Femur (tissue), 1 donor: ENCODE measurements around the gene CCDC136.
A peak's percentile ranks its signal among the peaks of the same experiment; 100 is the strongest.

ENCODE experiments used
- DNase-seq: peaks from one replicate; pipeline ENCODE4 v3.0.0-alpha.2; 2017

CCDC136 gene

GRCh38 chr7:128846781-128847444, 55.1 kb downstream of the CCDC136 start:
- DNase-seq: no peak

DNA sequence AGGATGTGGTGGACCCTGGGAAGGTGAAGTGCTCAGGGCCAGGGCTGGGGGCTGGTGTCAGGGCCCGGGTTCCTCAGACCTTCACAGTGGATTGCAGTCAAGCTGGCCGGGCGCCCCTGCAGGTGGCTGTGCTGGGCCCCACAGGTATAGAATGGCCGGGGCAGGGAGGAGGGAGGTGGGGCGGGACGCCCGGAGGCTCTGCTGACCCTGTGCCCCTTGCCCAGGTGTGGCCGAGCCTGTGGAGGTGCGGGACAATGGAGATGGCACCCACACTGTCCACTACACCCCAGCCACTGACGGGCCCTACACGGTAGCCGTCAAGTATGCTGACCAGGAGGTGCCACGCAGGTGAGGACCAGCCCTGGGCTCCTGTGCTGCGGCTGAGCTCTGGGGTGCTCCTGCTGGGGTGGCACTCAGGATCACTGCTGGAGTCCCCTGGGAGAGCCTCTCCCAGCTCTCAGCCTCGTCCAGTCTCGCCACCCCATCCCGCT, 56.0 kb downstream of the CCDC136 start:
- DNase-seq: no peak

- DNase-seq: no peak
Measured at GRCh38 chr7:128848289-128849155, 56.8 kb downstream of the CCDC136 start.

DNA sequence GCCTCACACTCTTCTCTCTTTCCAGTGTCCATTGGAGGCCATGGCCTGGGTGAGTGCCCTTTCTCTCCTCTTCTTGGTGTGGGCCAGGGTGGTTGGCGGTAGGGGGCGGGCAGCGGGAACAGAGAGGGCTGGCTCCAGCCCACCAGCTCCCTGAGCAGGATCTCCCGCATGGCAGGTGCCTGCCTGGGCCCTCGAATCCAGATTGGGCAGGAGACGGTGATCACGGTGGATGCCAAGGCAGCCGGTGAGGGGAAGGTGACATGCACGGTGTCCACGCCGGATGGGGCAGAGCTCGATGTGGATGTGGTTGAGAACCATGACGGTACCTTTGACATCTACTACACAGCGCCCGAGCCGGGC, 57.4 kb downstream of the CCDC136 start:
- no peak for DNase-seq

- DNase-seq: no peak
Measured at GRCh38 chr7:128849804-128850490, 58.2 kb downstream of the CCDC136 start.

- no peak for DNase-seq
Measured at GRCh38 chr7:128852537-128853254, 60.9 kb downstream of the CCDC136 start.

- DNase-seq: no peak
Measured at GRCh38 chr7:128853799-128854198, 62.0 kb downstream of the CCDC136 start.

DNA sequence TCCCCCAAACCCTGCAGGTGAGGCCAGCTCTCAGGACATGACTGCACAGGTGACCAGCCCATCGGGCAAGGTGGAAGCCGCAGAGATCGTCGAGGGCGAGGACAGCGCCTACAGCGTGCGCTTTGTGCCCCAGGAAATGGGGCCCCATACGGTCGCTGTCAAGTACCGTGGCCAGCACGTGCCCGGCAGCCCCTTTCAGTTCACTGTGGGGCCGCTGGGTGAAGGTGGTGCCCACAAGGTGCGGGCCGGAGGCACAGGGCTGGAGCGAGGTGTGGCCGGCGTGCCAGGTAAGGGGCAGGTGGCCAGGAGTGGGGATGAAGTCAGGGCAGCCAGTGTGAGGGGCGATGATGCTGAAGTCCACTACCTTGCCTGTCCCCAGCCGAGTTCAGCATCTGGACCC, 62.6 kb downstream of the CCDC136 start:
- no peak for DNase-seq

DNA sequence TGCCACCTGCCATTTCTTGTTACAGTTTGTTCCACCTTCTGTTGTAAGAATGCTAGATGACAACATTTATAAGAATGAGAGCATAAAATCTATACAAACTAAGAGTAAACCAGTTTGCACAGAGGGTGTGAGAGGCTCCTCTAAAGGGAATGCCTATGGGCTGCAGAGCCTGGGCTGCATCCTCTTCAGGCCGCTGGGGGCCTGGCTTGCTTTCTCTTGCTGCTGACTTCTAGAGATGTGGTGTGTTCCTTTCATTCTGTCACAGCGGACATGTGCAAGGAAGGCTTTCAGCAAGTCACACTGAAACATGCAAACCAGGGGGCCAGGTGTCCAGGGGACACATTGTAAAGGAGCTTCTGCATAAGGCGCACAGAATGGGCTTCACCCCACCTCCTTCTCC, 63.8 kb downstream of the CCDC136 start:
- no peak for DNase-seq

DNA sequence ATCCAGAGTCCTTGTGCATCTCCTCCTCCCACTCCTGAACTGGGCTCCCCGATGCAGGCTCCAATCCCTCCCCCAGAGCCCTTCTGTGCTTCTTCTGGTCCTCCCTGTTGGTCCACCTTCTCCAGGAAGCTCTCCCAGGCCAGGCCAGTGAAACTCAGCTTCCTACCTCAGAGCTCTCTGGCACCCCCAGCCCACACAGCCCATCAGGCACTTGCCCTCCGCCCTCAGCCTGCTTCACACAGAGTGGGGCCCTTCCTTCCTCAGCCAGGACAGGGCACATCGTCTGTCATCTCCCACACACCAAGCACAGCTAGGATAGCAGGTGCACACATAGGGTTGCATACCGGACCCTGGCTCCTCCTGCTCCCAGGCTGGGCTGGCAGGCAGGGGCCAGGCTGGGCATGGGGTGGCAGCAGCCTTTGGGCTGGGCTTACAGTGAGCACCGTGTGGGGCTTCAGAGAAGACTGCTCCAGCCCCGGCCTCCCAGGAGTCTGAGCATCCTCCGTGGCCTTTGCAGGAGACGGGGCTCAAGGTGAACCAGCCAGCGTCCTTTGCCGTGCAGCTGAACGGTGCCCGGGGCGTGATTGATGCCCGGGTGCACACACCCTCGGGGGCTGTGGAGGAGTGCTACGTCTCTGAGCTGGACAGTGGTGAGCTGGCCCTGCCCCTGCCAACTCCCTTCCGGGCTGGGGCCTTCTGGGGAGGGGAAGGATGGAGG, 64.4 kb downstream of the CCDC136 start:
- no peak for DNase-seq

DNA sequence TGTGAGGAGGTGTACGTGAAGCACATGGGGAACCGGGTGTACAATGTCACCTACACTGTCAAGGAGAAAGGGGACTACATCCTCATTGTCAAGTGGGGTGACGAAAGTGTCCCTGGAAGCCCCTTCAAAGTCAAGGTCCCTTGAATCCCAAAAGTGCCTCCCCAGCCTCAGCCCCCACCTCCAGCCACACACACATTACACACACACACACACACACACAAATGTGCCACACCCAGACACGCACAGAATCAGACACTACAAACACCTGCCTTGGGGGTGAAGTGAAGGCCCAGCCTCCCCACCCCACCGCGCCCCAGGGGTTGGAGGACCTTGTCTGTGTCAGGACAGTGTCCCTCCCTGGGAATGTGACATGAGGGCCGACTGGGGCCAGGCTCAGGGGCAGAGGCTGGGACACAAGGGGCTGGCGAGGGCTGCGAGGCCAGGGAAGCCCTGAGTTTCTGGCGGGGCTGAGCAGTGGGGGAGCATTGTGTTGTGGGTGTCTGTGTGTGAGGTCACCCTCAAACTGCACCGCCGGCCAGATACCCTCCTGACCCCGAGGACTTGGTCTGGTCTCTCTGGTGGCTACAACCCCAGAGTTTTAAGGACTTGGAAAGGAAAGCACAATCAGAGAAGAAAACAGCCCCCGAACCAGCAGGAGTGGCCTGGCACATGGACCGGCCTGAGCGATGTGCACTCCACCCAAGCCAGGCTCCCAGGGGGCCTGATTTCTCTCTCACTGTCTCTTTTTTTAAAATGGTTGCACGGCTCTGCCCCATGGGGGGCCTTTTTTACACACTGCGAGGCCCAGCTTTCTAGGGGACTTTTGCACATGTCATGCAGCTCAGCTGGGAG, 66.8 kb downstream of the CCDC136 start:
- no peak for DNase-seq

- no peak for DNase-seq
Measured at GRCh38 chr7:128859232-128860157, 67.7 kb downstream of the CCDC136 start.

- DNase-seq: no peak
Measured at GRCh38 chr7:128860158-128861073, 68.6 kb downstream of the CCDC136 start.

GRCh38 chr7:128861957-128862570, 70.3 kb downstream of the CCDC136 start:
- DNase-seq: no peak

DNA sequence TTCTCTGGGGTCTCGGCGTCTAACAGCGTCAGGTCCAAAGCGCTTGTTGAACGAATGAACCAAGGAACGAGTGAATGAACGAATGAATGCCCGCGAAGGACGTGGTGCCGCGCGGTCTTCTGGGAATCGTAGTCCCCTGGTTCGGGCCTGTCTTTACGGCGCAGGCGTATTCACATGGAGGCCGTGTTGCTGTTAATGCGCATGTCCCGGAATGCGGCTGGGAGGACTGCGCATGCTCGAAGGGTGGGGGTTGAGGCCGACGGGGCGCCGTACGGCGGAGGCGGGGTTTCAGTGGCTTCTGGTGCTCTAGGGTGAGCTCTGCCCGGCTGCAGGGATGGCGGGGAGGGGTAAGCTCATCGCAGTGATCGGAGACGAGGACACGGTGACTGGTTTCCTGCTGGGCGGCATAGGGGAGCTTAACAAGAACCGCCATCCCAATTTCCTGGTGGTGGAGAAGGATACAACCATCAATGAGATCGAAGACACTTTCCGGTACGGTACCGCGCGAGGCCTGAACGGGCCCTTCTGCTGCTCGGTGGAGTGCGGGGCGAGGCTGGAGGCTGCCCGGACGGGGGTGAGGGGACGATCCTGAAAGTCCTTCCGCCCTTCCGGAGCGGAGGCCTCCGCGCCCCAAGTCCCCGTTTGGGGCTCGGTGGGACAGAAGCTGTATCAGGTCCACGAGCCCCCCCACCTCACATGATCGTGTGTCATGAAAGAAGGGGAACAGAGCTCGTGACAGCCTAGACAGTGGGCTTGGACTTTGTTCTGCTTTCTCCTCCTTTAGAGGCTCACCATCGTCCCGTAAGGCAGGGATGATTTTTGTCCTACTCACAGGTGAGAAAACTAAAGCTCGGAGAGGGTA, 71.0 kb downstream of the CCDC136 start, which contains the start of gene ATP6V1F:
Gene ATP6V1F (plus strand): TSS at position 286 of the 862 bp plus-strand sequence. CDS start 49 bp downstream, at position 335.
- DNase-seq: peak; percentile 100

DNA sequence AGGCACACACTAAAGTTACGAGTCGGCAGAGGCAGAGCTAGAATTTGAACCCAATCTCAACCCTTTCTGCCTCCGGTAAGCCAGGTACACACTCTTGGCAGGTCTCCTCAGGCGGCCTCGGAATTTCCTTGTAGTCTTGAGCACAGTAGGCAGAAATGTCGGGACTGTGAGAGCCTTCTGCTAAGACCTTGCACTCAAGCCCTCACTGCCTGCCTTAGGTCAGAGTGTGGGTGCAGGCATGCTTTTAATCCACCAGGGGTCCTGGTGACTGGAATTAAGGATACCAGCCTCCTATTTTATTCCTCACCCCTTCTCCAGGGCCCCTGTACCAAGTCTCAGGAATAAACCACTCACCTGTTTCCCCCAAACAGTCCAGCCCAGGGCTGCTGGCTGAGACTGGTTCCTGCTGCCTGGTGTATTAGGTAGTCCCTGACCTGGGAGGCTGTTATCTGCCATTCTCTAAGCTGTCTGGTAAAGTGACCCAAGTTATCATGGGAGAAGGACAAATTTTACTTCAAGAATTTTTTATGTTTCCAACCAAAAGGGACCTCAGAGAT, 71.7 kb downstream of the CCDC136 start:
- no peak for DNase-seq

- DNase-seq: no peak
Measured at GRCh38 chr7:128865303-128865702, 73.5 kb downstream of the CCDC136 start.
